Fibroblast of villous mesenchyme (primary cell): Measurements from ENCODE around the gene MAPK14. TPM values are rescaled to one million over a fixed set of nuclear protein-coding genes. Genes with fewer than 3 reads are reported as not detected.
"Not testable (repeated sequence)": the region's sequence is repeated elsewhere in the genome, so short reads cannot be mapped to it uniquely, and the experiment has no call there.

Experiments used
- DNase-seq: peaks from one replicate; pipeline ENCODE4 v3.0.0-alpha.2; 2010; ENCODE audit warnings: low read depth
- H3K4me3 ChIP-seq: 2 replicates; pipeline ENCODE4 v1.5.1; 2011; ENCODE audit warnings: low read depth, mild to moderate bottlenecking, low read length
- CTCF ChIP-seq: IDR thresholded peaks from 2 replicates; pipeline ENCODE4 v1.5.1; 2012; ENCODE audit warnings: low read depth, mild to moderate bottlenecking, low read length; ENCODE audit not compliant: insufficient read depth
- total RNA-seq: library from RNA; depleted of rRNA; stranded (reverse); fragments of >200 nt; gene quantifications from 2 replicates; pipeline ENCODE4 v1.2.3, GENCODE V29; 2012

Gene MAPK14
- total RNA-seq, 1 donor = 86.8 TPM

- no peak for TF ChIP-seq CTCF
- peak; percentile 16 for DNase-seq
- H3K4me3 ChIP-seq = peak overlapping the region; percentile 99
Measured at GRCh38 chr6:36028088-36028876, 674 bp downstream of the MAPK14 start.

GRCh38 chr6:36028877-36029324, 1.3 kb downstream of the MAPK14 start:
- H3K4me3 ChIP-seq = peak overlapping the region; percentile 99
- peak; percentile 82 for DNase-seq
- no peak for TF ChIP-seq CTCF

- peak; percentile 93 for DNase-seq
- no peak for TF ChIP-seq CTCF
- peak overlapping the region; percentile 99 for H3K4me3 ChIP-seq
Measured at GRCh38 chr6:36029464-36029863, 1.9 kb downstream of the MAPK14 start.

DNA sequence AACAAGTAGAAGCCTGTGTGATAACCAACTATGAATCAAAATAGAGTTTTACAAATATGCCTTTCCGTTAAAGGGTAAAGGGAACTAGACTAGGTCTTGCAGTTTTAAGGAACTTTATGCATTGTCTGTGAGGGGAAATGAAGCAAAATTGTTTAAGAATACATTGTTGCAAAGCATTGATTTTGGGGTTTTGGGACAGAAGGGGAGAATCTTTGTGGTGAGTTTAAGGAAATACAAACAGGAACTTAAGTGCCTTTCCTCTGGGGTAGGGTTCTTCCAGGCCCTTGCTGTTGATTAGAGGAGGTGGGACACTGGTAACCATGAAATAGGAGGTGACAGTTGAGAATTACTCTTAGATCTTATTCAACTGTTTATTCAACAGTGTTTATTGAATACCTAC, 4.7 kb downstream of the MAPK14 start:
- H3K4me3 ChIP-seq = no peak overlapping the region
- no peak for TF ChIP-seq CTCF
- no peak for DNase-seq

DNA sequence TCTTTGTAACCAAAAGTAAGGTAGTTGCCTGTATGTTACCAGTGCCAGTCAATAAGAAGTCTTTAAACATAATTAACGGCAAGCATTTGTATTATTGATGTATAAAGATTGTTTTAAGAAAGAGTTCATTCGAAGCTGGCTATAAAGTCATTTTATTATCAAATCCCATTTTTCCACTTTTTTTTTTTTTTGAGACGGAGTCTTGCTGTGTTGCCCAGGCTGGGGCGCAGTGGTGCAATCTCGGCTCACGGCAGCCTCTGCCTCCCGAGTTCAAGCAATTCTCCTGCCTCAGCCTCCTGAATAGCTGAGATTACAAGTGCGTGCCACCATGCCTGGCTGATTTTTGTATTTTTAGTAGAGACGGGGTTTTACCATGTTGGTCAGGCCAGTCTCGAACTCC, 5.5 kb downstream of the MAPK14 start:
- not testable (repeated sequence) for DNase-seq, H3K4me3 ChIP-seq

DNA sequence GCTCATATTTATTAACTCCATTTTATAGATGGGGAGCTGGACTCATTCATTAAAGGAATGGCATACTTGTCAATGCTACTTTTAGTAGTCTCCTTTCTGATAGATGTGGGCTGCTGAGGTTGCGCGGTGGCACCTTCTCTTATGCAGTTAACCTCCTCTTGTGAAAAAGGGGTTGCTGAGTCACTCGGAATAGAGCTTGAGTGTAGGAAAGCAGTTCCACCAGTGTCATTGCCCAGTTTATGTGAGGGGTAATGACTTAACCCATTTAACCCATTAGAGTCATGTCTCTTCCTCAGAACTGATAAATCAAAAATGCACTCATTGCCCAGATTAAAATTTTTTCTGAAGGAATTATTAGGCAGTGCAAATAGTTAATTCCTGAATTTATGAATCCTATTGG, 6.3 kb downstream of the MAPK14 start:
- DNase-seq = peak; percentile 30
- no peak for TF ChIP-seq CTCF
- H3K4me3 ChIP-seq = no peak overlapping the region

GRCh38 chr6:36034441-36034840, 6.8 kb downstream of the MAPK14 start:
- no peak overlapping the region for H3K4me3 ChIP-seq
- DNase-seq = no peak
- TF ChIP-seq CTCF = no peak
